ENCODE data around the gene INTU. TPM values are rescaled to one million over a fixed set of nuclear protein-coding genes. Genes with fewer than 3 reads are reported as not detected.

INTU gene
- total RNA-seq, 1 donor, result 13.0 TPM

DNA sequence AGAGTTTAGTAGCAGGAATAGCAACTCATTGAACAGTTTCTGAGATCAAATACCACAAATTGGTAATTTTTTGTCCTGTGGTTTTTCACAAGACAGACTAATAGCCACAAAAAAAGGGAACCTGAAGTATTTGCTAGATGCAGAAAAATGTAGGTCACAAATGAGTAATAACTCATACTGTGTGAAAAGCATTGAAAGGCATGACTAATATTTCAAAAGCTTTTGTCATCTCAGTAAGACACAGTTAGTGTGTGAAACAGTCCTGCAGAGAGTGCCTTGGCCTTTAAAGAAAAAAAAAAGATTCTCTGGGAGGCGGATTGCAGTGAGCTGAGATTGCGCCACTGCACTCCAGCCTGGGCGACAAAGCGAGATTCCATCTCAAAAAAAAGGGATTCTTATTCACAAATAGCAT, 66.0 kb downstream of the INTU start:
- H3K4me3 ChIP-seq (ENCODE audit: low read depth, low read length), result no peak overlapping the region
- peak; percentile 39 for DNase-seq (ENCODE audit: low read depth)
- TF ChIP-seq, protein P1, sequence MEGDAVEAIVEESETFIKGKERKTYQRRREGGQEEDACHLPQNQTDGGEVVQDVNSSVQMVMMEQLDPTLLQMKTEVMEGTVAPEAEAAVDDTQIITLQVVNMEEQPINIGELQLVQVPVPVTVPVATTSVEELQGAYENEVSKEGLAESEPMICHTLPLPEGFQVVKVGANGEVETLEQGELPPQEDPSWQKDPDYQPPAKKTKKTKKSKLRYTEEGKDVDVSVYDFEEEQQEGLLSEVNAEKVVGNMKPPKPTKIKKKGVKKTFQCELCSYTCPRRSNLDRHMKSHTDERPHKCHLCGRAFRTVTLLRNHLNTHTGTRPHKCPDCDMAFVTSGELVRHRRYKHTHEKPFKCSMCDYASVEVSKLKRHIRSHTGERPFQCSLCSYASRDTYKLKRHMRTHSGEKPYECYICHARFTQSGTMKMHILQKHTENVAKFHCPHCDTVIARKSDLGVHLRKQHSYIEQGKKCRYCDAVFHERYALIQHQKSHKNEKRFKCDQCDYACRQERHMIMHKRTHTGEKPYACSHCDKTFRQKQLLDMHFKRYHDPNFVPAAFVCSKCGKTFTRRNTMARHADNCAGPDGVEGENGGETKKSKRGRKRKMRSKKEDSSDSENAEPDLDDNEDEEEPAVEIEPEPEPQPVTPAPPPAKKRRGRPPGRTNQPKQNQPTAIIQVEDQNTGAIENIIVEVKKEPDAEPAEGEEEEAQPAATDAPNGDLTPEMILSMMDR (IDR thresholded peaks at IDR 0.05; ENCODE audit: insufficient read depth, low read depth, low read length), result no peak

DNA sequence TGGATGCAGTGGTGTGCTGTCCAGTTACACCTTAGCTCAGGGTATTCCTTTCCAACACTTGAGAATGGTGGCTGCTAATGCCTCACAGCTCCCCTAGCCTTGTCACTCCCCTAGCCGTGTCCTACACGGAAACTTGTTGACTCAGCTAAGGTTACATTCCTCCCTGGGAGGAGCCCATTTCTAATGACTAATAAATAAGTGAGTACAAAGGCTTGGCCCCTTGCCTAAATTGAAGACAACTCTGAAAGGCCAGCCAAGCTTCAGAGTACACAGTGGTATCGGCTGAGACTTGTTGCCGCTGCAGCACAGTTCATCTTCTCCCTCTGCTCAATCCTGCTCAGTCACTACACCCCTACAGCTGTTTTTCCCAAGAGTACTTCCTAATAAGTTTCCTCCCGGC, 76.2 kb downstream of the INTU start:
- TF ChIP-seq, protein P1 (IDR thresholded peaks at IDR 0.05; ENCODE audit: insufficient read depth, low read depth, low read length), result no peak
- peak; percentile 39 for DNase-seq (ENCODE audit: low read depth)
- H3K4me3 ChIP-seq (ENCODE audit: low read depth, low read length), result no peak overlapping the region

DNA sequence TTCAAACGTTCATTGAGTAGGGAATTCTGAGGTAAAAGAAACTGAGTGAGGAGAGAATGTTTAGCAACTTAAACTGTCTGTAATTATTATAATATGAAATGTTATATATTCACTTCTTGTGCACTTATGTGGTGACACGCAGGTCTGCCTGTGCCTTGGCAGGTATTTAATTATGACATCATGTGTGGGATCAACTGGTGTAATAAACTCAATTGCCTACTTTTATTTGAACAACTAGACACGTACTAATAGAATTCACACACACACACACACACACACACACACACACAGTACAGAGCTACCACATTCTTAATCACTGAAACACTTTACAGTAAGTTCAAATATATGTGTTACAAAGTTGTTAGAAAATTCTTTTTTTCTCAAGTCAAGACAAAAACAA, 76.7 kb downstream of the INTU start:
- no peak overlapping the region for H3K4me3 ChIP-seq (ENCODE audit: low read depth, low read length)
- TF ChIP-seq, protein P1 (IDR thresholded peaks at IDR 0.05; ENCODE audit: insufficient read depth, low read depth, low read length), result no peak
- no peak for DNase-seq (ENCODE audit: low read depth)

DNA sequence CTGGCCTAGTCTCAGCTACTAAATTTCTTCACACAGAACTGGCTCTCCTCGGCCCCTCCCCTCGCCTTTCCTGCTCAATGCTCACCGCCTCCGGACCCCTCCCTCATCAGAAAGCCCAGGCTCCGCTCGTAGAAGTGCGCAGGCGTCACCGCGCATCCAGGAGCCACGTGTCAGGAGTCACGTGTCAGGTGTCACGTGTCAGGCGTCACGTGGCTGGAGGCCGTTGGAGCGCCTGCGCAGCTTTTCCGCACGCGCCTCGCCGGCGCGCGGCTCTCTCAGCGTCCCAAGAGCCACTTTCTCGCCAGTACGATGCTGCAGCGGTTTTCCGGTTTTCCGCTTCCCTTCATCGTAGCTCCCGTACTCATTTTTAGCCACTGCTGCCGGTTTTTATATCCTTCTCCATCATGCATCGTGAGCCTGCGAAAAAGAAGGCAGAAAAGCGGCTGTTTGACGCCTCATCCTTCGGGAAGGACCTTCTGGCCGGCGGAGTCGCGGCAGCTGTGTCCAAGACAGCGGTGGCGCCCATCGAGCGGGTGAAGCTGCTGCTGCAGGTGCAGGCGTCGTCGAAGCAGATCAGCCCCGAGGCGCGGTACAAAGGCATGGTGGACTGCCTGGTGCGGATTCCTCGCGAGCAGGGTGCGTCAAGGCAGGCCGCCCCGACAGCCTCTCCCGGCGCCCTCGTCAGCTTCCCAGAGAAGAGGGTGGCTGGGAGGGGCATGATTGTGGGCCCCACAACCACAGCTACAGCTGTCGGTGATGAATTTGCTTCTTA, 97.6 kb downstream of the INTU start, which contains the start of gene SLC25A31:
TSS of gene SLC25A31 (plus strand) at position 259 of the 772 bp plus-strand sequence. CDS start at position 405, 146 bp downstream.
- DNase-seq (ENCODE audit: low read depth), result no peak
- TF ChIP-seq, protein P1 (IDR thresholded peaks at IDR 0.05; ENCODE audit: insufficient read depth, low read depth, low read length), result no peak
- H3K4me3 ChIP-seq (ENCODE audit: low read depth, low read length), result no peak within 1 kb of the TSS

DNA sequence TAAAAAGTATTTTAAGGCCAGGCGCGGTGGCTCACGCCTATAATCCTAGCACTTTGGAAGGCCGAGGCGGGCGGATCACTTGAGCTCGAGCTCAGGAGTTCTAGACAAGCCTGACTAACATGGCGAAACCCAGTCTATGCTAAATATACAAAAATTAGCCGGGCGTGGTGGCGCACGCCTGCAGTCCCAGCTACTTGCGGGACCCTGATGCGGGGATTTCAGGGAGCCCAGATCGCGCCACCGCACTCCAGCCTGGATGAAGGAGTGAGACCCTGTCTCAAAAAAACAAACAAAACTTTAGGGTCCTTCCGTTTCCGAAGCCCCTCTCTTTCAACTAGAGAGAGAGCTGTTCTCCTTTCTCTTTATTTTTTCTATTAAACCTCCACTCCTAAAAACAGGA, 98.6 kb downstream of the INTU start:
- no peak for DNase-seq (ENCODE audit: low read depth)
- TF ChIP-seq, protein P1 (IDR thresholded peaks at IDR 0.05; ENCODE audit: insufficient read depth, low read depth, low read length), result no peak
- H3K4me3 ChIP-seq (ENCODE audit: low read depth, low read length), result no peak overlapping the region

DNA sequence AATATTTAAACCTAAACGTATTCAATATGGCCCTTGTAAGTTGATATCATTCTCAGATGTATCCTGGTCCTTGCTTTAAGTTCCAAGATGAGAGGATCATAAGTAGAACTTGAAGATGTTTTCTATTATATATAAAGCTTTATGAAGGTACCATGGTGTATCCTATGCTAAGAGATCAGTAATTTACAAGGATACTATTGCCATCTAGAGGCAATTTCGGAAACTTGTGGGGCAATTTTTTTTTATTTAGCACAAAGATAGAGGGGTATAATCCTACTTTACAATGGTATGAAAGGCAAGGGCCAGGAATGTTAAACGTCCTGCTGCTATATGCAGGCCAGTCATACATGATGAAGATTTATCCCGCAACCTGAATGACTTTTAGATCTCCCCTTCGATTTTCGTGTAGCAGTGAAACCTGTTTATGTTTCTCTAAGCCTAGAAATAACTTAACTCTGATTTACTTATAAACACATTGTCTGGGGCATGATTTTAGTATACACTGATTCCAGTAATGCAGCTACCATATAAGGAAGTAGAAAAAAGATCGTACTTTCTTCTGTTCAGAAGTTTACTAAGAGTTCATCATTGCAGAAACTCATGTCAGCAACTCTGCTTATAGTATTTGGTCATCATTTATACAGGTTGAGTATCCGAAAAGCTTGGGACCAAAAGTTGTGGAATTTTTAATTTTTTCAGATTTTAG, 100.0 kb downstream of the INTU start:
- DNase-seq (ENCODE audit: low read depth), result peak; percentile 49
- TF ChIP-seq, protein P1 (IDR thresholded peaks at IDR 0.05; ENCODE audit: insufficient read depth, low read depth, low read length), result peak; percentile 51
- no peak overlapping the region for H3K4me3 ChIP-seq (ENCODE audit: low read depth, low read length)
